ENCODE data around the gene TDRKH.

- TF ChIP-seq POLR2A (IDR thresholded peaks at IDR 0.05) (no peak), CTCF (IDR thresholded peaks at IDR 0.05) (no peak)
Measured at GRCh38 chr1:151806170-151806569, 15.9 kb upstream of the TDRKH start.
